Activated T-cell treated with anti-CD3 and anti-CD28 coated beads, Interleukin-2, amount 50 U/mL, for 72 hours (primary cell): ENCODE results near the gene TRPM4. TPM values are rescaled to one million over a fixed set of nuclear protein-coding genes. Genes with fewer than 3 reads are reported as not detected.
"Not testable (repeated sequence)": the region's sequence is repeated elsewhere in the genome, so short reads cannot be mapped to it uniquely, and the experiment has no call there.

Experiments
- ATAC-seq, 2 donors: fragments of 150-1000 bp; cut with Tn5 transposase; replicated peaks in 1 of 2; 2 replicates each; pipeline ENCODE4 v1.10.0; 2021; ENCODE audit warnings: moderate library complexity in 2 of 2, mild to moderate bottlenecking in 1 of 2
- DNase-seq, 2 donors: peaks; one replicate each; pipeline ENCODE4 v3.0.0; 2021 to 2022; ENCODE audit warnings: mixed read lengths in 1 of 2
- H3K27ac Mint-ChIP-seq: one replicate; pipeline ENCODE4 v1.8.0; 2022; ENCODE audit warnings: mild to moderate bottlenecking, moderate library complexity, mixed read lengths
- H3K27me3 Mint-ChIP-seq: one replicate; pipeline ENCODE4 v1.8.0; 2022; ENCODE audit warnings: low read depth, mixed read lengths
- H3K36me3 Mint-ChIP-seq, 2 donors: one replicate each; pipeline ENCODE4 v1.8.0; 2022; ENCODE audit warnings: mixed read lengths in 2 of 2, mild to moderate bottlenecking in 1 of 2; ENCODE audit not compliant: insufficient read depth in 2 of 2
- H3K4me1 Mint-ChIP-seq: one replicate; pipeline ENCODE4 v1.8.0; 2022; ENCODE audit warnings: low read depth, mixed read lengths
- H3K4me3 Mint-ChIP-seq, 2 donors: one replicate each; pipeline ENCODE4 v1.8.0; 2022; ENCODE audit warnings: mild to moderate bottlenecking in 2 of 2, mixed read lengths in 2 of 2, moderate library complexity in 2 of 2
- H3K9me3 Mint-ChIP-seq, 2 donors: one replicate each; pipeline ENCODE4 v1.8.0; 2022; ENCODE audit warnings: mixed read lengths in 2 of 2
- total RNA-seq, 2 donors: library from RNA; stranded (reverse); gene quantifications; one replicate each; pipeline ENCODE4 v1.2.3, GENCODE V29; 2022

Gene TRPM4
- total RNA-seq, 2 donors from 2014 or later: 0.96 to 1.5 TPM

GRCh38 chr19:49216071-49216470 lies 58.5 kb downstream of the TRPM4 start:
- DNase-seq (no peak), ATAC-seq (no peak)
- Mint-ChIP-seq H3K27me3 (no peaks in the 10 kb centered on the region), H3K4me1 (no peaks in the 10 kb centered on the region), H3K4me3 (no peak overlapping the region), H3K9me3 (no peaks in the 10 kb centered on the region), H3K36me3 (no peaks in the 10 kb centered on the region), H3K27ac (no peak overlapping the region)

GRCh38 chr19:49217382-49217781 lies 59.8 kb downstream of the TRPM4 start:
- Mint-ChIP-seq H3K36me3 (no peaks in the 10 kb centered on the region), H3K4me3 (no peak overlapping the region), H3K4me1 (no peaks in the 10 kb centered on the region), H3K27ac (no peak overlapping the region), H3K9me3 (no peaks in the 10 kb centered on the region), H3K27me3 (no peaks in the 10 kb centered on the region)
- ATAC-seq (no peak), DNase-seq (no peak)

- DNase-seq (no peak), ATAC-seq (no peak)
- no peaks in the 10 kb centered on the region for H3K9me3 Mint-ChIP-seq
- no peaks in the 10 kb centered on the region for H3K27me3 Mint-ChIP-seq
- H3K36me3 Mint-ChIP-seq: no peaks in the 10 kb centered on the region
- peaks cover 7% of the 10 kb centered on the region for H3K4me1 Mint-ChIP-seq
- no peak overlapping the region for H3K4me3 Mint-ChIP-seq
- no peak overlapping the region for H3K27ac Mint-ChIP-seq
Measured at GRCh38 chr19:49222011-49222410, 64.4 kb downstream of the TRPM4 start.

- DNase-seq (no peak), ATAC-seq (no peak)
- peaks cover 7% of the 10 kb centered on the region for H3K4me1 Mint-ChIP-seq
- no peak overlapping the region for H3K27ac Mint-ChIP-seq
- H3K9me3 Mint-ChIP-seq: no peaks in the 10 kb centered on the region
- H3K36me3 Mint-ChIP-seq: no peaks in the 10 kb centered on the region
- H3K27me3 Mint-ChIP-seq: no peaks in the 10 kb centered on the region
- no peak overlapping the region for H3K4me3 Mint-ChIP-seq
Measured at GRCh38 chr19:49222528-49222927, 64.9 kb downstream of the TRPM4 start.

GRCh38 chr19:49223472-49223871 lies 65.9 kb downstream of the TRPM4 start:
- no peak overlapping the region for H3K4me3 Mint-ChIP-seq
- H3K4me1 Mint-ChIP-seq: peaks cover 7% of the 10 kb centered on the region
- H3K27ac Mint-ChIP-seq: no peak overlapping the region
- H3K9me3 Mint-ChIP-seq: no peaks in the 10 kb centered on the region
- H3K36me3 Mint-ChIP-seq: no peaks in the 10 kb centered on the region
- no peak for DNase-seq
- no peaks in the 10 kb centered on the region for H3K27me3 Mint-ChIP-seq
- ATAC-seq: no peak

- H3K27ac Mint-ChIP-seq, H3K4me3 Mint-ChIP-seq, H3K36me3 Mint-ChIP-seq, H3K9me3 Mint-ChIP-seq, H3K27me3 Mint-ChIP-seq, DNase-seq, ATAC-seq: not testable (repeated sequence)
- peaks cover 11% of the 10 kb centered on the region for H3K4me1 Mint-ChIP-seq
Measured at GRCh38 chr19:49224441-49224840, 66.8 kb downstream of the TRPM4 start.

- H3K27ac Mint-ChIP-seq: no peak overlapping the region
- H3K4me3 Mint-ChIP-seq: no peak overlapping the region
- peak; percentile 19 to 48 for DNase-seq
Measured at GRCh38 chr19:49224879-49225278, 67.3 kb downstream of the TRPM4 start.

GRCh38 chr19:49229416-49229815 lies 71.8 kb downstream of the TRPM4 start:
- no peak overlapping the region for H3K27ac Mint-ChIP-seq
- ATAC-seq: no peak
- peaks cover 0 to 2% of the 10 kb centered on the region in 2 donors for H3K9me3 Mint-ChIP-seq
- no peak for DNase-seq
- no peak overlapping the region for H3K4me3 Mint-ChIP-seq
- H3K27me3 Mint-ChIP-seq: no peaks in the 10 kb centered on the region
- H3K4me1 Mint-ChIP-seq: peaks cover 27% of the 10 kb centered on the region
- H3K36me3 Mint-ChIP-seq: no peaks in the 10 kb centered on the region

More at GRCh38 chr19:49224879-49225278, 67.3 kb downstream of the TRPM4 start:
- H3K27me3 Mint-ChIP-seq: no peaks in the 10 kb centered on the region
- peak; percentile 41 to 64 for ATAC-seq
- peaks cover 0 to 2% of the 10 kb centered on the region in 2 donors for H3K9me3 Mint-ChIP-seq
- peaks cover 15% of the 10 kb centered on the region for H3K4me1 Mint-ChIP-seq
- H3K36me3 Mint-ChIP-seq: no peaks in the 10 kb centered on the region

GRCh38 chr19:49231389-49231788 lies 73.8 kb downstream of the TRPM4 start:
- Mint-ChIP-seq H3K27me3 (no peaks in the 10 kb centered on the region), H3K4me3 (peak overlapping the region; percentile 48 to 55), H3K4me1 (peaks cover 20% of the 10 kb centered on the region), H3K9me3 (peaks cover 0 to 2% of the 10 kb centered on the region in 2 donors), H3K36me3 (no peaks in the 10 kb centered on the region), H3K27ac (no peak overlapping the region)
- DNase-seq (peak; percentile 34 to 61), ATAC-seq (peak; percentile 75 to 86)

GRCh38 chr19:49231804-49232203 lies 74.2 kb downstream of the TRPM4 start:
- DNase-seq: peak in 1 of 2 donors; percentile 36
- H3K27me3 Mint-ChIP-seq: no peaks in the 10 kb centered on the region
- no peak overlapping the region for H3K27ac Mint-ChIP-seq
- peaks cover 0 to 2% of the 10 kb centered on the region in 2 donors for H3K9me3 Mint-ChIP-seq
- H3K4me1 Mint-ChIP-seq: peaks cover 20% of the 10 kb centered on the region
- ATAC-seq: peak; percentile 58 to 69
- H3K36me3 Mint-ChIP-seq: no peaks in the 10 kb centered on the region
- peak overlapping the region; percentile 48 to 55 for H3K4me3 Mint-ChIP-seq

- Mint-ChIP-seq H3K9me3 (peaks cover 0 to 2% of the 10 kb centered on the region in 2 donors), H3K4me1 (peaks cover 20% of the 10 kb centered on the region), H3K27me3 (peaks cover 6% of the 10 kb centered on the region), H3K27ac (no peak overlapping the region), H3K4me3 (no peak overlapping the region), H3K36me3 (no peaks in the 10 kb centered on the region)
- DNase-seq (no peak), ATAC-seq (no peak)
Measured at GRCh38 chr19:49233163-49233562, 75.6 kb downstream of the TRPM4 start.

- H3K9me3 Mint-ChIP-seq: no peaks in the 10 kb centered on the region
- ATAC-seq (no peak), DNase-seq (no peak)
- no peaks in the 10 kb centered on the region for H3K36me3 Mint-ChIP-seq
- no peaks in the 10 kb centered on the region for H3K4me1 Mint-ChIP-seq
- H3K27me3 Mint-ChIP-seq: peaks cover 6% of the 10 kb centered on the region
- H3K27ac Mint-ChIP-seq: no peak overlapping the region
- no peak overlapping the region for H3K4me3 Mint-ChIP-seq
Measured at GRCh38 chr19:49241769-49242168, 84.2 kb downstream of the TRPM4 start.

- Mint-ChIP-seq H3K4me3 (no peak overlapping the region), H3K9me3 (no peaks in the 10 kb centered on the region), H3K36me3 (no peaks in the 10 kb centered on the region), H3K4me1 (no peaks in the 10 kb centered on the region), H3K27ac (no peak overlapping the region), H3K27me3 (no peaks in the 10 kb centered on the region)
- ATAC-seq: no peak
- no peak for DNase-seq
Measured at GRCh38 chr19:49243129-49243528, 85.5 kb downstream of the TRPM4 start.

- no peaks in the 10 kb centered on the region for H3K9me3 Mint-ChIP-seq
- no peak overlapping the region for H3K4me3 Mint-ChIP-seq
- no peaks in the 10 kb centered on the region for H3K4me1 Mint-ChIP-seq
- no peaks in the 10 kb centered on the region for H3K36me3 Mint-ChIP-seq
- ATAC-seq (no peak), DNase-seq (no peak)
- no peaks in the 10 kb centered on the region for H3K27me3 Mint-ChIP-seq
- no peak overlapping the region for H3K27ac Mint-ChIP-seq
Measured at GRCh38 chr19:49243726-49244125, 86.1 kb downstream of the TRPM4 start.
